Jurkat, Clone E6-1 (cell line): ENCODE measurements around the gene SLC2A6.
A peak's percentile ranks its signal among the peaks of the same experiment; 100 is the strongest.

Experiments used
- DNase-seq: peaks from one replicate; pipeline ENCODE4 v3.0.0-alpha.2; 2011; ENCODE audit warnings: low read depth, low spot score
- H3K4me3 ChIP-seq: 2 replicates; pipeline ENCODE4 v1.5.1; 2011; ENCODE audit warnings: mild to moderate bottlenecking, low read length, control low read depth, moderate library complexity

SLC2A6 gene

DNA sequence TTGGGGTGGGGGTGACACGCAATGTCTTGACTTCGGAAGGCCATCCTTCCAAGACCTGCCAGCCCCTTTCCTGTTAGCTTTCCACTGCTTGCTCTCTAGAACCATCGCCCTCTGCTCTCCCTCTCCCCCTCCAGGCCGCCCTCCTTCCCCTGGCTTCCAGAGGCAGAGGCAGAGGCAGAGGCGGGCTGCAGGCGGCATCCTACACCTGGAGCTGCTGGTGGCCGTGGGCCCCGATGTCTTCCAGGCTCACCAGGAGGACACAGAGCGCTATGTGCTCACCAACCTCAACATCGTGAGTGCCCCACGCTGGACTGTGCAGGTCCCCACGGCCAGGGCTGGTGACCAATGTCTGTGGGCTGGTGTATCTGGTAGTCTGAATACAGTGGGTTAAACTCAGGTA, 54.7 kb downstream of the SLC2A6 start:
- no peak for DNase-seq

GRCh38 chr9:133423216-133423615, 55.7 kb downstream of the SLC2A6 start:
- no peak overlapping the region for H3K4me3 ChIP-seq
- no peak for DNase-seq

More for the DNA sequence above, 54.7 kb downstream of the SLC2A6 start:
- H3K4me3 ChIP-seq = no peak overlapping the region

GRCh38 chr9:133421615-133422542, 57.0 kb downstream of the SLC2A6 start, which contains the start of gene ADAMTS13:
Gene ADAMTS13, plus strand, starts transcription at chr9:133422367. Its CDS starts 77 bp downstream, at chr9:133422444.
- DNase-seq = peak; percentile 63
- no peak within 1 kb of the TSS for H3K4me3 ChIP-seq
